T-helper 2 cell treated with Interferon-gamma antibody and Interleukin-4, amounts not matched to agents 100 ng/mL and 5 ng/mL, for 36 hours (primary cell): Measurements from ENCODE around the gene TLE5. TPM values are rescaled to one million over a fixed set of nuclear protein-coding genes. Genes with fewer than 3 reads are reported as not detected.
"Not testable (repeated sequence)": the region's sequence is repeated elsewhere in the genome, so short reads cannot be mapped to it uniquely, and the experiment has no call there.

ENCODE experiments used
- intact Hi-C: fragments of 100-400 bp; cut with micrococcal nuclease; formaldehyde crosslinking; loops from one replicate; pipeline ENCODE4 v1.15.1; 2023
- total RNA-seq: library from RNA; stranded (reverse); gene quantifications from 2 replicates; pipeline ENCODE4 v1.2.3, GENCODE V29; 2022

Gene TLE5
- total RNA-seq, 1 donor from 2014 or later: 730 TPM

- intact Hi-C loops: no loop called here
These were observed 33.8 kb downstream of the TLE5 start for GRCh38 chr19:3028305-3029064.

GRCh38 chr19:3027981-3028304 lies 34.4 kb downstream of the TLE5 start:
- intact Hi-C loops: no loop called here

- intact Hi-C loops: no loop called here
These were observed 35.0 kb downstream of the TLE5 start for GRCh38 chr19:3027292-3027691.

GRCh38 chr19:3026768-3027167 lies 35.5 kb downstream of the TLE5 start:
- intact Hi-C loops: no loop called here

GRCh38 chr19:3025549-3025886 lies 36.8 kb downstream of the TLE5 start:
- intact Hi-C loops: no loop called here

GRCh38 chr19:3024870-3025548 lies 37.3 kb downstream of the TLE5 start:
- intact Hi-C loops: no loop called here

GRCh38 chr19:3024509-3024869 lies 37.8 kb downstream of the TLE5 start:
- intact Hi-C loops: no loop called here

GRCh38 chr19:3020321-3020960 lies 41.9 kb downstream of the TLE5 start:
- intact Hi-C loops: no loop called here

- intact Hi-C loops: no loop called here
These were observed 43.0 kb downstream of the TLE5 start for GRCh38 chr19:3019211-3019854.

GRCh38 chr19:3017923-3018322 lies 44.4 kb downstream of the TLE5 start:
- intact Hi-C loops: no loop called here

- intact Hi-C loops: no loop called here
These were observed 46.9 kb downstream of the TLE5 start for GRCh38 chr19:3015126-3016057.

GRCh38 chr19:3014135-3014534 lies 48.2 kb downstream of the TLE5 start:
- intact Hi-C loops: no loop called here

GRCh38 chr19:3013263-3013725 lies 49.0 kb downstream of the TLE5 start:
- intact Hi-C loops: no loop called here

GRCh38 chr19:3012621-3013262 lies 49.6 kb downstream of the TLE5 start:
- intact Hi-C loops: no loop called here

- intact Hi-C loops: not testable (repeated sequence)
These were observed 50.2 kb downstream of the TLE5 start for GRCh38 chr19:3012059-3012458.

- intact Hi-C loops: no loop called here
These were observed 51.4 kb downstream of the TLE5 start for GRCh38 chr19:3010871-3011270.

GRCh38 chr19:3008994-3009393 lies 53.3 kb downstream of the TLE5 start:
- intact Hi-C loops: no loop called here

- intact Hi-C loops: no loop called here
These were observed 54.3 kb downstream of the TLE5 start for GRCh38 chr19:3007975-3008374.

GRCh38 chr19:3006075-3006767 lies 56.1 kb downstream of the TLE5 start:
- intact Hi-C loops: no loop called here

GRCh38 chr19:3005345-3005744 lies 57.0 kb downstream of the TLE5 start:
- intact Hi-C loops: no loop called here
